TTC549 (cell line): ENCODE measurements around the gene UBE4B.
"Not testable (repeated sequence)": the region's sequence is repeated elsewhere in the genome, so short reads cannot be mapped to it uniquely, and the experiment has no call there.

ENCODE experiments used
- FAIRE-seq: peaks from 2 replicates; lab custom pipeline; 2012; peaks lifted over from hg19 to GRCh38; lab: Jason Lieb, UNC

Gene UBE4B

GRCh38 chr1:10210841-10211804, 178.4 kb downstream of the UBE4B start:
- no peak for FAIRE-seq

DNA sequence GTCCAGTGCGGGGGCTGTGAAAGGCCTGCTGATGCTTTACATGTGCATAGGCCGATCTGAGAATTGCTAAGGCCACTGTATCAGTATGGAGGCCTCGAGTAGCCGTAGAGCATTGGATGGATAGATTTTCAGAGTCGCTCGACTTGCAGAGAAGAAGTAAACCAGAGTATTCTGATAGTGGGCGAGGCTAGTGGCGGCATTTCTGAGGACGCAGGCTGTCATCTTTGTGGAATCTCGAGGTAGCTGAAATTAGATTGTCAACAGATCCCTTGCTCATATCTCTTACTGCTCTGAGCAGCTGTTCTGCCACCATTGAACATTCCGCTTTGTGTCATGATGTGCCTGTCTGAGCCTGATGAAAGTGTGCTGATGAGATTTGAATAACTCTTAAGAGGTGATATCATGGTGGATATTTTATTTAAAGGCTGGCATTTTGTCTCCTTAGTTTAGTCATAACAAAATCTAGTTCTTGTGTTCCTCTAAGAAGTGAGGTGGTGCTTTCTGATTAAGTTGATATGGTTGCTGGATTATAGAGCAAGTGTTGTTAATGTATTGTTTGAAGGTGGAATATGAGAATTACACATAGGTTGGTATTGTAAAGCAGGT, 179.2 kb downstream of the UBE4B start:
- FAIRE-seq, result no peak

- FAIRE-seq, result no peak
These were observed 179.7 kb downstream of the UBE4B start for GRCh38 chr1:10212476-10212875.

DNA sequence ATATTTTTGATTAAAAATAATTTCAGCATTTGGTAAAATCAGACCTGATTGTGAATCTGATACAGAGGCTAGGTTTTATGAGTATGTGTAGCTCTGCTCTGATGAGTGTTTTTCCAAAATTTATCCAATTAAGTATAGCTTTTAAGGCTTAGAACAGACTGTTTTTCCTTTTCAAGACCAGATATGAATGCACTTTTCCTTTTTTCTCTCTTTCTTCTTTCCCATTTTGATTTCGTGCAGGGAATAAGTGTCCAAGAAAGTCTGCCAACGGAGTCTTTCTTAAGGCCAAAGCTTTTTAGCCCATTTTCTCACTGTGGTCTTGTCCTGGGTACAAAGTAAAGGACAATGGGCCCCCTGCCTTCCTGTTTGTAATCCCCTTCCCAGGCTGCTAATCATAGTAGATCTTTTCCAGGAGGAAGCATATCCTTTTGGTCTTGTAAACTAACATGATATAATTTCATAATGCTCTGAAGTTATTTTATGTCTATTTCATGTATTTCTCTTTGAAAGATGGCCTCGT, 180.5 kb downstream of the UBE4B start:
- no peak for FAIRE-seq

DNA sequence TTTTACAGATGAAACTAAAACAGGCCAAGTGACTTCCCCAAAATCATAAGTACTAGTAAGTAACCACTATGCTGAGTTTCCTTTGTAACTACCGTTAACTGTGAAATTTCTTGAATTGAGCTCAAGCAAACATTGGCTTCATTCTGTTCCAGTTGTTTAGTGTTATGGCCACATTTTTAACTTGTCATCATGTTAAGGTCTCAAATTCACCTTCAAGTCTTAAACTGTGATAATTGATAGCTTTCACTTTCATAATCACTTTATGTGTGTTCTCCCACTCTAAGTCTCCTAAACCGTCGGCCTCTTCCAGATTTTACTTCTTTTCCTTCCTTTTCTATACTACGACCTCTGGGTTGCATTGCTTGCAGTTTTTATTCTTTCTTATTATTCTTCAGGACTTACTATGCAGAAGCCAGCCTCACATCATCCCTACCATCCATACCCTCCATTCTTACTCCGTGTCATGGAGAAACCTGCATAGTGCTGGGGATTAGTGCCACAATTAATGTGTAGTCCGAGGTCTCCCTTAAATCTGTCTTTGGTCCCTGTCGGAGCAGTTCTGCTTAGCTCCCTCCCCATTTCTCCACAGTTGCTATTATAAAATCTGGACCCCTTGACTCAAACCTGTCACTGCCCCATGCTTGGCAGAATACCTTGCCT, 183.5 kb downstream of the UBE4B start:
- no peak for FAIRE-seq

DNA sequence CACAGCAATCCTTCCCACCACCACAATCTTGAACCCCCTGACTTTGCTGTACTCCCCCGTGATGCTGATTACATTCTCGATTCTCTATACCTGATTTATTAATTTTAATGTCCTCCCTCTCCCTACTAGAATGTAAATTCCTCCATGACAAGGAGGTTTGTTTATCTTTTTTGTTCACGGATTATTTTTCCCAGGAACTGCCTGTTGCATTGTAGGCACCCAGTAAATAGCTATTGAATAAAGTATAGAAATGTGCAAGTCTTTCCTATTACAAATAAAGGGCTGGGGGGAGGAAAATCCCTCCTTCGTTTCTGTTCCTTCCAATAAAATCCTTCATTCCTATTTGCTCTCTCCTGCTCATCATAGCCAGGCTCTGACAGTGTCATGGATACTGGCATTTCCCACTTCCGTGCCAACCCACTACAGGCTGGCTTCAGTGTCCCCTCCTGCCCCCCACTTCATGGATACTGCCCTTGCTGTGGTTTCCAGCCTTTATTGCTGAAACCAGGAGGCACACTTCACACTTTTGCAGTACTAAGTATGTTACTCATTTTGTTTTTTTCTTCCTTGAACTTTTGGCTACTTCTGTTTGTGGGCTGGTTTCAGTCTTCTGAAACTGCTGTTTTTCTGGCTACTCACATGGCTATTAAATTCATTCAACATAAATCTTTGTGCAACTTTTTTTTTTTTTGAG, 185.1 kb downstream of the UBE4B start:
- no peak for FAIRE-seq

GRCh38 chr1:10220200-10220599, 187.4 kb downstream of the UBE4B start:
- no peak for FAIRE-seq

DNA sequence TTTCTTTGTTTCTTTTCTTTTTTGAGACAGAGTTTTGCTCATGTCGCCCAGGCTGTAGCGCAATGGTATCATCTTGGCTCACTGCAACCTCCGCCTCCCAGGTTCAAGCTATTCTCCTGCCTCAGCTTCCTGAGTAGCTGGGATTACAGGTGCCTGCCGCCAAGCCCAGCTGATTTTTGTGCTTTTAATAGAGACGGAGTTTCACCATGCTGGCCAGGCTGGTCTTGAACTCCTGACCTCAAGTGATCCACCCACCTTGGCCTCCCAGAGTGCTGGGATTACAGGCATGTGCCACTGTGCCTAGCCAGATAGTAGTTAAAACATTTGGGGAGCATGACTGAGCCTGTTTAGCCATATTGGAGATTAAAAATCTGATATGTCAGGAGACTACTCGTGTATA, 187.9 kb downstream of the UBE4B start:
- FAIRE-seq, result not testable (repeated sequence)

- FAIRE-seq, result no peak
These were observed 192.8 kb downstream of the UBE4B start for GRCh38 chr1:10225573-10225972.

DNA sequence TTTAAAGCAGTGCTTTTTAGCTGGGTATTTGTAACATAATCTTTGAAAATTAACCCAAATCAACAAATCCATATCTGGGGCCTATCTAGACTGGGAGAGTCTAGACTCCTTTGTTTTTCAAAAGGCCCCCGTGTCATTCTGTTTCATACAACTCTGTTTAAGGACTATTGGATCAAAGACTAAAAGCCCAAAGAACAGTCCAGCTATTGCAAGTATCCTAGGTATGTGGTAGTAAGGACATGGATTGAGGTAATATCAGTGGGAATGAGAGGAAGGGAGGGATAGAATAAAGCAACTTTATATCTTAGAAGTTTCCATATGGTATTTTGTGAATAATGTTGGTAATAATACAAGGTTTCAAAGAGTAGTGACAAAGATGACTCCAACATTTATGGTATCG, 195.8 kb downstream of the UBE4B start:
- no peak for FAIRE-seq

GRCh38 chr1:10229903-10230302, 197.1 kb downstream of the UBE4B start:
- no peak for FAIRE-seq
